HK-2 (cell line): Measurements from ENCODE around the gene NUDT8.
"Not testable (repeated sequence)": the region's sequence is repeated elsewhere in the genome, so short reads cannot be mapped to it uniquely, and the experiment has no call there.

Experiments
- DNase-seq: peaks from one replicate; pipeline ENCODE4 v3.0.0-alpha.2; 2018; ENCODE audit not compliant: unreplicated experiment

NUDT8 gene

DNA sequence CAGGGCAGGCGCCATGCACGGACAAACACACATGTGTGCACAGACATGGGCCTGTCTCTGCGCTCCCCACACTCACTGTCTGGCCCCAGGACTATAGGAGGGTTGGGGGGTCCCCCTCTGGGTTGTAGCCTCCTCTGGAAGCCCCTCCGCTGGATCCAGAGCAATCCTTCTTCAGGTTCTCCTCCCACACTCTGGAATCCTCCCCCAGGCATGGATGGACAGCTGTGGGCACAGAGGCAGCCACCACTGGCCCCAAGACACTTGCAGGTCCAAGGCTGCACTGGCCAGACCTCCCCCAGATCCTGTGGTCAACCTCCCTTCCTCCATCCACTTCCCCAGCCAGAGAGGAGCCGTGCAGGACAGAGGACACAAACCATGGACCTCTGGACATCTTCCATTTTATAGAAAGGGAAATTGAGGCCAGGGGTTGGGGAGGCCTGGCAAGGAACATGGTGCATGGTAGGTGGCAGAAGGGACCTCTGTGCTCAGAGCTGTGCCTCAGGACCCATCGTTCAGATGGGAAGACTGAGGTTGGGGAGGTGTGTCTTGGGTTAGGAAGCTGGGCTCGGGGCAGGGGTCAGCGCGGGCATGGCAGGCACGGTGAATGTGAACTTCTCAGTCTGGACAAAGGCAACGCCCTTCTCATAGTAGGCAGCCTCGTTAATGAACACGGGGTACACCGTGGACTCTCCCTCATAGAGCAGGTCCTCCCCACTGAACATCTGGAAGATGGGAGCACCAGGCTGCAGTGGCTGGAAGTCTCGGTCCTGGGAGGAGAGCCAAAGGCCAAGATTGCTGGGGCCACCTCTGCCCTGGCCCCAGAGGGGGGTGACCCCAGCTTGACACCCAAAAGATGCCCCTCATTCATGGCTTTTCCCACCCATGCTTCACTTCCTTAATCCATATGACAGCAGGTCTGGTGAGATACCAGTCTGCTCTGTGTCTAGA, 12.7 kb upstream of the NUDT8 start:
- DNase-seq, result no peak

DNA sequence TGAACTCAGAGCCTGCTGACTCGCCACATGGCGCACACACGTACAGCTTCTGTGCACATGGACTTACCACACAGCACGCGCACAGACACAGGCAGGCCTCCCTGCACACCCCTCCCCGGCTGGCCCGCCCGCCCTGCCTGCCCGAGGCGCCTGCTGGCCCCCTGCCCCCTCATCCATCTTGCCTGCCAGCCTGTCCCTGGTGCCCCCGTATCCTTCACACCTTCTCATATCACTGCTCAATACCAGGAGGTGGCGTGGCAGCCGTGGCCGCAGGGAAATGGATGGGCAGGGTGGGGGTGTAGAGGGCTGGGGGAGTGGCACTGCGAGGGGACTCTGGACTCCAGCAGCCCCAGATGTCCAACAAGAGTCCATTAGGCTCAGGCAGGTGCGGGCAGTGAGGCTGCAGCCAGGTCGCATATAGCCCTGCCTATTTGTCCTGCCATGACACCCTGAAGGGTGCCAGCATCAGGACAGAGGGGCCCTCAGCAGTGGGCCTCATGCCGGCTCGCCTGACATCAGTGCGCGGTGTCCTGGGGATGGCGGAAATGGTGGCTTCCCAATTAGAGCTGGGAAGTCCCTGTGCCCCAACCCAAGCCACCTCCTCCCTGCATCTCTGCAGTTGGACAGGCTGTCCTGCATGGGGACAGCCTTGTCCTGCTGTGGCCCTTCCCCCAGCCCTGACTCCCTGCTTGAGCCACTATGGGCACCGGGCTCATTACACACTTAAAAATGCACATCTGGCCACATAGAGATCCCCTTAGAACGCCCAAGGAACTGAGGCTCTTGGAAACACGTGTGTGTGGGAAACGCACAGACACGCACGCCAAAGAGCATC, 11.8 kb upstream of the NUDT8 start:
- DNase-seq, result no peak

DNA sequence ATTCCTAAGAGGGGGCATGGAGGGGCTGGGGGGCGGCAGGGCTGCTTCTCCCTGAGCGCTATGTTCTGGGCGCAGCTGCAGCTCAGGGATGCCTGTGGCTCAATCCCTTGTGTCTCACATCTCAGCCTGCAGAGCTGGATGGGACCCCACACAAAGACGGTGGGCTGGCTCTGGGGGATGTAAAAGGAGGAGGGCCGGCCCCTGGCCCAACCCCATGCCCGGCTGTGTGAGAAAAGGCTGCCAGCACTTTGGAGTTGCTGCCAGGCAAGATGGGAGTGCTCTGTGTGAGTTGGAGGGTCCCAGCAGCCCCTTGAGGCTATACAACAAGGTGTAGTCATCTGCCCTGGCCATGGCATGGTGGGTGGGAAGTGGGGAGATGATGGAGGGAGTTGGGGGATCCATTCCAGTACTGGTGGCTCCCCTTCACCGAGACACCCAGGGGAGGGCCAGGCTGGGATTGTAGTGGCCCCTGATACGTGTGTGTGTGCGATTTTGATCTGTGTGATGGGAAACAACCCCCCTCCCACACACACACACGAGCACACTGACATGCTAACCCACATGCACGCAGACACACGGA, 11.1 kb upstream of the NUDT8 start:
- no peak for DNase-seq

DNA sequence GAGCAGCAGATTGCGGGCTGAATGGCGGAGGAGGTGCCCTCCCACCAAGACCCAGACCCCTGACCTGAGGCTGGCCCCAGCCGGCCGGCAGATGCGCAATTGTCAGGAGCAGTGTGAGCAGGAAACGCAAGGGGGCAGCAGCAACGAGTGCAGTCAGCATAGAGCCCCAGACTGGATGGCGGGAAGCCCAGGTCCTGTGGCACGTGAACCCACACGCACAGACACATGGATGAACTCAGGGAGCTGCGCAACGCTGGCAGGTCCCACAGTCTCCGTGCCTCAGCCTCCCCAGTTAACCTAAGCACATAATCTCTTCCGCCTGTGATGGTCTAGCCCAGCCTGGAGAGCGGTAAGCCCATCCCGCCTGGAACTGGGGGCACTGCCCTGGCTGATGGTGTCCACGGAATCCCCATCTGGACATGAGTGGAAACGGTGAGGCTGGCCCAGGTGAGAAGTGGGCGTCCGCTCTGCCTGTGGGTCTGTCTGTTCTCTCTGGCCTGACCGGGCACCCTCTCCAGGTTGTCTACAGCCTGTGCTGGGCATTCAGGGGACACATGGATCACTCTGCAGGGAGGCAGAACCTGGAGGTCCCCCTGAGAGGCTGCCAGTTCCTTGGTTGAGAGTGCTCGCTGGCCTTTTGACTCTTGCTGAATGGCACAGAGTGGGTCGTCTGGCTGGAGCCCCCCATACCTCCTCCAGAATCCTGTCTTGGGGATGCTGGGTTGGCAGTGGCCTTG, 10.5 kb upstream of the NUDT8 start:
- peak; percentile 45 for DNase-seq

DNA sequence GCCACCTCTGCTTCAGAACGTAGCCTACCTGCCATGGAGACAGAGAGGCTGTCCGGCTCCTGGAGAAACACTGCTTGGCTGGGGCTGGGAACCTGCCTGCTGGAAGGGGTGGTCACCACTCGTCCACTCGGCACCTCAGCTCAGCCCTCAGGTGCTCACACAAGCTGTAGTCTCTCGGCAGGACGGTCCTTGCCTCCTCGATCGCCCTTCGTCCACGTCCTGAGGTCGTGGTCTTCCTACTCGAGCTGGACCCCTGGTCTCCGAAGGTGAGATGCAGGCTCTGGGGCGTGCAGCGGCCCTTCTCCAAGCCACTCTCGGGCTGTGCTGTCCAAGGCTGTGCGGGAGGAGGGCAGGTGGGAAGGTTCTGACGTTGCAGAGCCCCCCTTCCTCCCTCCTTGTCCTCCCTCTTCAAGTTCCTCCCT, 9.7 kb upstream of the NUDT8 start, which contains the start of gene TBX10:
Gene TBX10, minus strand, starts transcription at position 326 of the 422 bp plus-strand sequence. Its CDS starts 291 bp downstream, at position 35.
- DNase-seq, result no peak

DNA sequence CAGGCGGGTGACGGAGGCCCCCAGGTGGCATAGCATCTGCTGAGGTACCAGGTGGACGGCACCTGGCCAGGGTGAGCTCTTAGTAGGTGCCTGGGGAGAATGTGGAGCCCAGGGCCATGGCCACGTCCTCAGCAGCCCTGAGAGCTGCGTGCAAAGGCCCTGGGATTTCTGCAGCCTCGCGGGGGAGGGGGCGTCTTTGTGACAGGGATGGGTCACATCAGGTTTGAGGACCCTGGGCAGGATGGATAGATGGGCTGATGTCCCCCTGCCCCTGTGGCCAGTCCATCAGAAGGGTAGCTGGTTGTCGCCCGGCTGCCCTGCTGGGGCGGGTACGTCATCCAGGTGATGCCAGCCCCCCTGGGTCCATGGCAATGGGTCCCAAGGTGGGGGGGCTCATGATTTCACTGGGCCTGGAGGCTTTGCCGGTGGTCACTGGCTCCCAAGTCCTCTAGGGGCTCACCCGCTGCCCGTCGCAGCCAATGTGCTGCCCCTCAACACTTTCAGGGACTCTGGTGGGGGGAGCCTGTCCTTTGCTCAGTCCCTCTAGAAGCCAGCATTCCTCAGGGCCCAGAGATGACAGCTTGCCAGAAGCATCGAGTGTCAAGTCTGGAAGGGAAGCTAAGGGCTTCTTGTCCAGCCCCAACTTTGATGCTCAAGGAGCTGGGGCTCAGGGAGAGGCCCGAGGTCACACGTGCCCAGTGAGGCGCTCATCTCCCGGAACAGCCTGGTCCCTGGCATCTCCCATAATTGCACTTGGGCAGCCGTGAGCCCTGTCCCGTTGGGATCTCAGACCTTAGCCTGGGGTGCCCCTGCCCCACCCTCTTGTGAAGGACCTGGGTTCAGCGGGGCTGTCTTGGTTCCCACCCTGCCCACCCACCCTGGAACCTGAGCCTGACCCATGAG, 9.0 kb upstream of the NUDT8 start:
- no peak for DNase-seq

DNA sequence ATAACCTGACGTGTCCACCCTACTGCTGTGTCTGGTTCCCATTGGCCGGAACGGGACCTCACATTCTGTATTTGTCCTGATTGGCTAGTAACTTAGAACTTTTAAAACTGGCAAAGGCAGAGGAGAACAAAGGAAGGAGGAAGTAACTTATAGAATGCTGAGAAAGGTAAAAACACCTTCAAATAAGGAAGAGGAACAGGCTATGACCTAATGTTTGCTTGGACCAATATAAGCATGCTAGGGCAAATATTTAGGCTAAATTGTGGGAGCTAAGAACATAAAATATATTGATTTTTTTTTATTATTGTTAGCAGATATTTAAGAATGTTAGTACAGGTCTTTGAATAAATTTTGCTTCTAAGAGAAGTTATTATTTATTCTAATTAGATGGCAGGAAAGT, 7.7 kb upstream of the NUDT8 start:
- DNase-seq, result not testable (repeated sequence)

DNA sequence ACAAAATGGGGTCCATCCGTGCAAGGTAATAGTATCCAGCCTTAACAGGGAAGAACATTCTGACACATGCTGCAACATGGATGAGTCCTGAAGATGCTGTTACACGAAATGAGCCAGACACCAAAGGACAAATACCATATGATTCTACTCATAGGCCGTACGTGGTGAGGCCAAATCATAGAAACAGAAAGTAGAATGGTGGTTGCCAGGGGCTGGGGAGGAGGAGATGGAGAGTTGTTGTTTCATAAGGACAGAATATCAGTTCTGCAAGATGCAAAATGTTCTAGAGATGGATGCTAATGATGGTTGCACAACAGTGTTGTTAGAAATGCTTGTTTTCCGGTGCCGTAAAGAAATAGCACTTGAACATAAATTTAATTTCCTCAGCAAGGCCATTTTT, 7.2 kb upstream of the NUDT8 start:
- no peak for DNase-seq

DNA sequence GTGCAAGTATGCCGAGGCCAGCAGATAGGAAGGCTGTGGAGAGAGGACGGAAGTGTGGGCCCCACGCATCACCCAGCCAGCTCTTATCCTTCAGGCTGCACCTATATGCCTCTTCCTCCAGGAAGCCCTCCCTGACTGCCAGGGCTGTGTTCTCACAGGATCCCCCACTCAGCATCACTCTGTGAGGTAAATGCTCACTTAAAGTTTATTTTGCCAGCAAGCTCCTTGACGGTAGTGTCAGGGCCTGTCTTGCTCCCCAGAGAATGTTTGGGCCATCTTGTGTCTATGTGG, 5.4 kb upstream of the NUDT8 start:
- DNase-seq, result no peak

DNA sequence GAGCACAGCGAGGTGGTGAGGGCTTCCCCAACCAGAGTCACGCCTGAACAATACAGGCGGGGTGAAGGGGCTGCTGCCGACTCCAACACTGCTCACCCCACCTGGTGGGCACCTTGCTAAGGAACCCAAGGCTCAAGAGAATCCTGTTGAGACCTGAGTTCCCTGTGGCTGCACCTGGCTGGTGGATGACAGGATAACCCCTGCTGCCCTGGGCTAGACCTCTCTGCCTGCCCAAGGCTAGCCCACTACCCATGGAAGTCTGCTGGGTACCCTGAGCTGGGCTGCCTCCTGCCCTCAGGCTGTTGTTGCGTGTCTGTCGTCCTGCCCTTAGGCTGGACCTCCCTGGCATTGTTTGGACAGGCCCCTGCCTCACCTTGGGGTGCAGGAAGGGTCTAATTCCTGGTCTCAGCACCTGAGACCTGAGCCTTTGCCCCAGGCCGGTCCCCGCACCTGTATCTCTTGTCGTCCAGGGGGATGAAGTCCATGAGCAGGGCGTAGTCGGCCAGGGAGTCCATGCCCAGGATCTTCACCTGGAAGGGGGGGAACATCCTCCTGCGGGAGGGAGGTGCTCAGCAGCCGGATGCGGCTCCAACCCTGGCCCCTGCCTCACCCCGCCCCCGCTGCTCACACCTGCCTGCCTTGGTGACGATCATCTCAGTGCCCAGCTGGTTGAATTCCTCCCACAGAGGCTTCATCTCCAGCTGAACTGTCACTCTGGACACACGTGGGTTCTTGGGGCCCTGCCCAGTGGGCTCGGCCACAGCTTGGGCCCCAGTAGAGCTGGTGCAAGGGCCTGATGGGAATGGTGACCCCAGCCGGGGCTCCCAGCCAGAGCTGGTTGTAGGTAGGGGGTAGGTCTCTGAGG, 4.9 kb upstream of the NUDT8 start:
- DNase-seq, result no peak

DNA sequence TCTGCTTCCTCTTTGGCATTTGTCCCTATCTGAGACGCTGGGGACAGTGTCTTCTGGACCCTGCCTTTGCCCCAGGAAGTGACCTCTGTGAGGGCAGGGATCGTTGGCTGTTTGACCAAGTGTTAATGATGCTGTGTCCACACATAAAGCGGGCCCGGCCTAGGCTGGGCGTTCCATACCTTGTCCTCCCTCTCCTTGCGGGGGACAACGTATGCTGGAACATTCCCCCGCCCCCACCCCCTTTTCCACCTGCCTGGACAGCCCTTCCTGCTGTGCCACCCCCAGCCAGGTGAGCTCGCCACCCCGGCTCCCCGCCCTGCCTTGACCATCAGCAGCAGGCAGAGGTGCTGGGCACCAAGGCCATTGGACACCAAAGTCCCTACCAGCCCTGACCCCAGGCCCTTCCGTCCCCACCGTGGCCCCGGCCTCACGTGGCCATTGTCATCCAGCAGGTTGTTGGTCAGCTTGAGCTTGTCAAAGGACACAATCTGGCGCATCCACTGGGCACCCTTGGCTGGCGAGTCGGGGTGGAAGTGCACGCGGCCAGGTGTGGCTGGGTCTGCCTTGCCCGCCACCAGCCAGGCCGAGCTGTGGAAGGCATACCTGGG, 4.1 kb upstream of the NUDT8 start:
- DNase-seq, result no peak

DNA sequence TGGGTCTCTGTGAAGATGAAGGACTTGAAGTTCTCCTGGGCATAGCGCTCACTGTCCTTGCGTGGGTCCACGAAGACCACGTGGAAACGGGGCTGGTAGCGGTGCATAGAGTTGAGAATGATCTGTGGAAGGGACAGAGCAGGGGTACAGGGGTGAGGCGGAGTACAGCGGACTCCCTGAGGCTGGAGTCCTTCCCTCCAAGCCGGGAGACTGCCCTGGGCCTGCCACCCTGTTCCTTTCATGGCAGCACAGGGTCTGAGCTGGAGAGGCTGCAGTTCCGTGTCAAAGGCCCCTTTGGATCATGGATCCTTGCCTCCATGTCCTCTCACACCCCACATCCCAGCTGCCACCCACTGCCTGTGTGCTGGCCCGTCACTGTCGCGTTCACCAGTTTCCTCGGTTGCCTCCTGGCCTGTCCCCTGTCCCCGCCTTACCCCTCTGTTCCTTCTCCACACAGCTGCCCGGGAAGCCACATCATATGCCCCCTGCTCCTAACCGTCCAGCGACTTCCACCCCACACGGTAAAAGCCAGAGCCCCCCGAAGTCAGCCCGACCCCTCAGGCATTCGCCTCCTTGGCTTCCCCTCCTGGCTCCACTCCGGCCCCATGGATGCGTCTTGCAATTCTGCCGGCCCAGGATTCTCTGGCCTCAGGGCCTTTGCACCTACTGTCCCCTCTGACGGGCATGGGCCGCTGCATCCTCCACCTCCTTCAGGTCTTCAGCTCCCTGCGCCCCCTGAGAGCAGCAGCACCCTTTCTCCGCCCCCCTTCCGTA, 3.4 kb upstream of the NUDT8 start:
- DNase-seq, result no peak

DNA sequence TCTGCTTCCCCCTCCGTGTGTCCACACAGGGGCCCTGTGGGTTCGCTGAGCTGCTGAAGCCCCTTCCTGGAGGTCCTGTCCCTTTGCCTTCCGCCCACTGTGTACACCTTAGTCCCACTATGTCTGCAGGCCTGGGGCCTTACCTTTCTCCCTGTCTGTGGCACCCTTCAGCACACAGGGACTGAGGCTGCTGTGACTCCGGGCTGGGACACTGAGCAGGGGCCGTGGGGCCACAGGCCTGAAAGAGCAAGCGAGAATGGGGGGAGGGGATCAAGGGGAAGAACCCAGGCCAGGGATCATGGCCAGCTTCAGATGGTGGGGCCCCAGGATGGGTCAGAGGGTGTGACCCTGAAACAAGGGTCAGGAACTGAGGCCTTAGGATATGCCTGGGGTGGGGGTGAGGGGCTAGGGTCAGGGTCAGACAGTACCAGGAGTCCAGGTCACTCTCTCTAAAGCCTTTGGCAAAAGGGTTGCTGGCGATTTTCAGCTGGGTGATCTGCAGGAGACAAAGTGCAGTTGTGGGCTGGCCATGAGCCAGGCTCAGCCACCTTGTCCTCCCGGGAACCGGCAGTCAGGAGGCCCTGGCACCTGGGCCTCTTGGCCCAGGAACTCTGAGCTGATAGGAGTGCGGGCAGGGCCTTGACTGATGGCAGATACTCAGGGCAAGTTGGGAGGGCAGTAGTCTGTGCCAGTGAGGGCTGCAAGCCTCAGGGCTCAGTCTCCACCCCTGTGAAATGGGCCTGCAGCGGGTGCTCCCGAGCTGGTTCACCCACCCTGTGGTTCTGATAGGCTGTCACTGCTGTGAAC, 2.6 kb upstream of the NUDT8 start:
- no peak for DNase-seq

DNA sequence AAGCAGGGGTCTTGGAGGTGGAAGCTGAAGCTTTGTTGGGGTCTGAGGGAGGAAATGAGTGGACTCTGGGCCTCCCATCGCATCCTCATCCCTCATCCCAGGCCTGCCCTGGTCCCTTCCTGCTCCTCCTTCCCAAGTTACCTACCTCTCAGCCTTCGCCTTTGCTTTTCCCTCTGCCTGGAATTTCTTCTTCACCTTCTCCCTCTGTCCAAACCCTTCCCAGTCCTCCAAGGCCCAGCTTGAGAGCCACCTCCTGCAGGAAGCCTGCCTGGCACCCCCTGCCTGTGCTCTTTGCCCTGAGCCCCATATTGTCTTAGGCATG, 2.1 kb upstream of the NUDT8 start:
- no peak for DNase-seq

DNA sequence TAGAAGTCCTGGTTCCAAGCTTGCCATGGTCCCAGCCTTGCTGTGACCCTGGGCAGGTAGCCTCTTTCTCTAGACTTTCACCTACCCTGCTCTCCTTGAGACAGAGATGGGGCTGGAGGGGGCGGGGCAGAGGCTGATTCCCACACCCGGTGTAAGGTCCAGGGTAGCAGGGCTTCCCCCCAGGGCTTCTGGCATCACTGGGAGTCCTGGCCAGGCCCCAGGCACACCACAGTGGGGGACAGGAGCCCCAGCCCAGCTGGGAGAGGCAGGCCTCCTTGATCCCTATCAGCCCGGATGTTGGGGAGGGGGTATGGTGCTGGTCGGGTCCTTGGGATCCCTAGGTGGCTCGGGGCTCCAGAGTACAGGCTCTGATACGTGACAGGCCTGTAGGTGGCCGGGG, 1.7 kb upstream of the NUDT8 start:
- no peak for DNase-seq

DNA sequence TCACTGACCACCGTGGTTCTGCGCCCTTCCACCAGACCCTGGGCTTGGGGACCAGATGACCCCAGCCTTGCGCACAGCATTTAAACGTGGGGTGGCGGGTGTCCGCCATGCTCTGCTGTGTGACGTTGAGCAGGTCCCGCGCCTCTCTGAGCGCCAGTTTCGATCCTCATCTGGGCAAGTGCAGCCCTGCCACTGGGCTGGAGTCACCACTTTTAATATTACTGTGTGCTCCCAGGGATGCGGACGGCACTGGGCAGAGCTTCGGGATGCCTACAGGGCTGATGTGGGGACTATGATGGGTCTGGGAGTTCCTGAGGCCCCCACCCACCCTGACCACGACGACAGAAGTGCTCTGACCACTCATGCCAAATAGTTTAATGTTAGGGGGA, 1.2 kb upstream of the NUDT8 start:
- no peak for DNase-seq

DNA sequence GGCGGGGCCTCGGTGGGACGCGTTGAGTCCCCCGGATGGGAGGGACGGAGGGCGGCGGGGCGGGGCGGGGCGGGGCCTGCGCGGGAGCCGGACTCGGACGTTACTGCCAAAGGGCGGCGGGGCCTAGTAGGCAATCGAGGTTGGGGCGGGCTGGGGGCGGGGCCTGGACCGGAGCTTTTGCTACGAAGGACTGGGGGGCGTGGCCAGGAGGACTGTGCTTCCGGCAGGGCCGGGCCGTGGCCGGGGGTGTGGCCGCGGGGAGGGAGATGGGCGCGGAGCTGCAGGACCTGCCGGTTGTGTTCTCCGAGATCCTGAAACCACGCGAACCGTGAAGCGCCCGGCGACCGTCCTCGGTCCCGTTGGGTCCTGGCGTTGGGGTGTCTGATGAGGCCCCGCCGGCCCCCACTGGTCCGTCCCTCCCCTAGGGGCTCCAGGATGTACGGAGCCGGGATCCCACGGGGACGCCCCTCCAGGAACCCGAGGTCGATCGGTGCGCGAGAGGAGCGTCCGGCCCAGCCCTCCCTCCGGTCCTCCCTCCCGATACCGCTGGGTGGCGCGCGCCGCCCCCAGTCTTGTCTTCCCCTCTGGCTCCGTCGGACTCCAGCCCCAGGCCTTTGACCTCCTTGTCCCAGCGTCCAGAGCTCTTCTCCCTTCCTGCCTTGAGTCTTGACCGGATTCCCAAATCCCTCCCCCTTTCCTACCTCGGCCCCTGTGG, 648 bp upstream of the NUDT8 start:
- peak; percentile 97 for DNase-seq
